ENCODE data around the gene NDUFA6.

NDUFA6 gene

GRCh38 chr22:42069801-42070516, 20.6 kb downstream of the NDUFA6 start:
- no peak for DNase-seq

GRCh38 chr22:42068291-42068690, 22.3 kb downstream of the NDUFA6 start:
- no peak for DNase-seq

GRCh38 chr22:42067671-42068251, 22.8 kb downstream of the NDUFA6 start:
- DNase-seq: no peak

GRCh38 chr22:42066937-42067336, 23.6 kb downstream of the NDUFA6 start:
- no peak for DNase-seq

GRCh38 chr22:42066126-42066761, 24.3 kb downstream of the NDUFA6 start:
- DNase-seq: no peak

- DNase-seq: no peak
Measured at GRCh38 chr22:42065438-42066125, 25.0 kb downstream of the NDUFA6 start.

GRCh38 chr22:42064629-42065028, 25.9 kb downstream of the NDUFA6 start:
- no peak for DNase-seq

- DNase-seq: no peak
Measured at GRCh38 chr22:42062506-42063170, 27.9 kb downstream of the NDUFA6 start.

- no peak for DNase-seq
Measured at GRCh38 chr22:42061041-42061440, 29.5 kb downstream of the NDUFA6 start.

- DNase-seq: no peak
Measured at GRCh38 chr22:42060489-42060888, 30.1 kb downstream of the NDUFA6 start.

GRCh38 chr22:42056757-42057511, 33.6 kb downstream of the NDUFA6 start:
- DNase-seq: no peak

GRCh38 chr22:42052765-42053164, 37.8 kb downstream of the NDUFA6 start:
- no peak for DNase-seq

GRCh38 chr22:42050641-42051180, 39.9 kb downstream of the NDUFA6 start:
- DNase-seq: no peak

GRCh38 chr22:42041784-42042183, 48.8 kb downstream of the NDUFA6 start:
- DNase-seq: no peak

GRCh38 chr22:42039271-42039670, 51.3 kb downstream of the NDUFA6 start:
- DNase-seq: no peak

Data from NCI-H2029 treated with DMSO at 0.1 percent for 48 hours (cell line).